Subcutaneous abdominal adipose tissue (tissue), 5 donors: Measurements from ENCODE around the gene PNPLA1.
"Not testable (repeated sequence)": the region's sequence is repeated elsewhere in the genome, so short reads cannot be mapped to it uniquely, and the experiment has no call there.

ENCODE experiments used
- H3K27ac ChIP-seq: one replicate; pipeline ENCODE4 v1.7.0; 2013; ENCODE audit warnings: low read depth, mild to moderate bottlenecking, inconsistent platforms, low read length, moderate library complexity
- H3K27me3 ChIP-seq, 5 donors: one replicate each; pipeline ENCODE4 v1.7.0; 2013; ENCODE audit warnings: low read length in 5 of 5, inconsistent platforms in 1 of 5; ENCODE audit not compliant: control insufficient read depth in 5 of 5, insufficient read depth in 4 of 5
- H3K36me3 ChIP-seq, 5 donors: one replicate each; pipeline ENCODE4 v1.7.0; 2013; ENCODE audit warnings: low read length in 5 of 5; ENCODE audit not compliant: control insufficient read depth in 5 of 5, insufficient read depth in 5 of 5
- H3K4me1 ChIP-seq, 5 donors: one replicate each; pipeline ENCODE4 v1.7.0; 2013; ENCODE audit warnings: low read length in 5 of 5, mild to moderate bottlenecking in 3 of 5, moderate library complexity in 1 of 5; ENCODE audit not compliant: control insufficient read depth in 5 of 5, insufficient read depth in 5 of 5
- H3K4me3 ChIP-seq, 5 donors: one replicate each; pipeline ENCODE4 v1.7.0; 2013; ENCODE audit warnings: low read length in 5 of 5, low read depth in 1 of 5
- H3K9ac ChIP-seq, 5 donors: one replicate each; pipeline ENCODE4 v1.7.0; 2013; ENCODE audit warnings: low read length in 5 of 5, mild to moderate bottlenecking in 4 of 5, moderate library complexity in 3 of 5
- H3K9me3 ChIP-seq, 5 donors: one replicate each; pipeline ENCODE4 v1.7.0; 2013; ENCODE audit warnings: low read length in 5 of 5; ENCODE audit not compliant: control insufficient read depth in 5 of 5
- donor health status: healthy.
- donor health status: healthy.
- donor health status: healthy.
- donor health status: healthy.
- donor health status: healthy.

Gene PNPLA1

DNA sequence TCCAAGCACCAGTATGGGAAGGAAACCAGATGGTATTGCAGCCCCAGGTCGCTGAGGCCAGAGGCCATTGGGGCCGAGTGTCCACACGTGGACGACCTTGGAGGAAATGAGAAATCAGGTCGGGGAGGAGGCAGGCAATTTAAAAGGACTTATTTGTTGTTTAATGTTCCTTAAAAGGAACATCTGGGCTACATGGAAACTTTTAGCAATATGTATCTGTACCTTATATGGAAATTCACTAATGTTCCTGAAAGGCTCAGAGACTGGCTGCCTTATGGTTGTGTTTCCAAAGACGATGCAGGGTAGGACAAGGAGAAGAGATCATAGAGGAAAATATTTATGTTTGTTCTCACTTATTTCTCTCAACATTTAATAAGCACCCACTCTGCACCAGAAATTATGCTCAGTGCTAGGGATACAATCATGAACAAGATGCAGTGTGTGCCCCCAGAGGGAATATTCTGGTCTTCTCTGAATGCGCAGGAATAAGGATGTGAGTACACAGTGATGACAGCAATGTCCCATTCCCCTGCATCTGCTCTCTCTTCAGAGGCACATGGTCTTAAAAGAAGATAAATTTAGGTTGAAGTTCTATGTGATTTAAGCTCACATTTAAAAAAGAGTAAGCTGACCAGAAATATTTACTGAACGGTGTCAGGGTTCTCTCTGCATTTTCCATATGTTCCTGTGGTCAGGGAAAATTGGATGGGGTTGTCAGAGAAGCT, 63.5 kb downstream of the PNPLA1 start:
- no peaks in the 10 kb centered on the region for H3K9me3 ChIP-seq
- no peak overlapping the region for H3K27ac ChIP-seq
- no peak overlapping the region for H3K9ac ChIP-seq
- no peak overlapping the region for H3K4me3 ChIP-seq
- peaks cover 0 to 7% (median 6%) of the 10 kb centered on the region in 5 donors for H3K4me1 ChIP-seq
- H3K27me3 ChIP-seq: peaks cover 24 to 60% (median 44%) of the 10 kb centered on the region in 5 donors
- no peaks in the 10 kb centered on the region for H3K36me3 ChIP-seq

- Histone ChIP-seq H3K4me3 (no peak overlapping the region), H3K27me3 (peaks cover 19 to 55% (median 44%) of the 10 kb centered on the region in 5 donors), H3K36me3 (no peaks in the 10 kb centered on the region), H3K9ac (no peak overlapping the region), H3K27ac (no peak overlapping the region), H3K4me1 (peaks cover 0 to 7% (median 6%) of the 10 kb centered on the region in 5 donors), H3K9me3 (no peaks in the 10 kb centered on the region)
These were observed 64.3 kb downstream of the PNPLA1 start for GRCh38 chr6:36333931-36334725.

- no peaks in the 10 kb centered on the region for H3K9me3 ChIP-seq
- peaks cover 19 to 50% (median 42%) of the 10 kb centered on the region in 5 donors for H3K27me3 ChIP-seq
- no peak overlapping the region for H3K4me3 ChIP-seq
- no peak overlapping the region for H3K27ac ChIP-seq
- no peak overlapping the region for H3K9ac ChIP-seq
- H3K36me3 ChIP-seq: no peaks in the 10 kb centered on the region
- peaks cover 0 to 7% (median 6%) of the 10 kb centered on the region in 5 donors for H3K4me1 ChIP-seq
These were observed 65.1 kb downstream of the PNPLA1 start for GRCh38 chr6:36334832-36335459.

GRCh38 chr6:36335465-36336207, 65.8 kb downstream of the PNPLA1 start:
- Histone ChIP-seq H3K4me3 (no peak overlapping the region), H3K9ac (no peak overlapping the region), H3K27ac (no peak overlapping the region), H3K36me3 (no peaks in the 10 kb centered on the region), H3K4me1 (peaks cover 0 to 11% (median 7%) of the 10 kb centered on the region in 5 donors), H3K9me3 (no peaks in the 10 kb centered on the region), H3K27me3 (peaks cover 19 to 52% (median 36%) of the 10 kb centered on the region in 5 donors)

- H3K4me3 ChIP-seq: no peak overlapping the region
- H3K27ac ChIP-seq: no peak overlapping the region
- no peak overlapping the region for H3K9ac ChIP-seq
- H3K9me3 ChIP-seq: no peaks in the 10 kb centered on the region
- H3K36me3 ChIP-seq: no peaks in the 10 kb centered on the region
- H3K27me3 ChIP-seq: peaks cover 19 to 49% (median 36%) of the 10 kb centered on the region in 5 donors
- H3K4me1 ChIP-seq: peaks cover 2 to 16% (median 12%) of the 10 kb centered on the region in 5 donors
These were observed 66.4 kb downstream of the PNPLA1 start for GRCh38 chr6:36336208-36336710.

GRCh38 chr6:36336779-36337241, 67.0 kb downstream of the PNPLA1 start, which contains the start of gene BNIP5:
BNIP5 (minus strand) TSS chr6:36336888; CDS start chr6:36330690, 6,198 bp downstream.
- peaks cover 19 to 50% (median 36%) of the 10 kb centered on the region in 5 donors for H3K27me3 ChIP-seq
- H3K4me3 ChIP-seq: no peak within 1 kb of the TSS
- no peak within 1 kb of the TSS for H3K9ac ChIP-seq
- no peaks in the 10 kb centered on the region for H3K9me3 ChIP-seq
- no peaks in the 10 kb centered on the region for H3K36me3 ChIP-seq
- no peak within 1 kb of the TSS for H3K27ac ChIP-seq
- peaks cover 2 to 16% (median 12%) of the 10 kb centered on the region in 5 donors for H3K4me1 ChIP-seq

- no peak overlapping the region for H3K4me3 ChIP-seq
- H3K36me3 ChIP-seq: no peaks in the 10 kb centered on the region
- no peak overlapping the region for H3K27ac ChIP-seq
- peaks cover 2 to 16% (median 12%) of the 10 kb centered on the region in 5 donors for H3K4me1 ChIP-seq
- peaks cover 18 to 51% (median 30%) of the 10 kb centered on the region in 5 donors for H3K27me3 ChIP-seq
- H3K9ac ChIP-seq: no peak overlapping the region
- H3K9me3 ChIP-seq: no peaks in the 10 kb centered on the region
These were observed 68.0 kb downstream of the PNPLA1 start for GRCh38 chr6:36337814-36338213.

DNA sequence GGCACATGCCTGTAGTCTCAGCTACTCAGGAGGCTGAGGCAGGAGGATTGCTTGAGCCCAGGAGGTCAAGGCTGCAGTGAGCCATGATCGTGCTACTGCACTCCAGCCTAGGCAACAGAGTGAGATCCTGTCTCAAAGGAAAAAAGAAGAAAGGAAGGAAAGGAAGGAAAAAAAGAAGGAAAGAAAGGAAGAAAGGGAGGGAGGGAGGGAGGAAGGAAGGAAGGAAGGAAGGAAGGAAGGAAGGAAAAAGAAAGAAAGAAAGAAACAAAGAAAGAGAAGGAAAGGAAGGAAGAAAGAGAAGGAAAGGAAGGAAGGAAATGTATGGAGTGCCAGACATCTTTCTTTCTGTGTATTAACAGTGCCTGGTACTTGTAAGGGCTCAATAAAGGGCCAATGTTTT, 68.4 kb downstream of the PNPLA1 start:
- peaks cover 2 to 16% (median 12%) of the 10 kb centered on the region in 5 donors for H3K4me1 ChIP-seq

GRCh38 chr6:36339146-36339545, 69.3 kb downstream of the PNPLA1 start:
- Histone ChIP-seq H3K27me3 (peaks cover 6 to 39% (median 19%) of the 10 kb centered on the region in 5 donors), H3K36me3 (no peaks in the 10 kb centered on the region), H3K9ac (no peak overlapping the region), H3K9me3 (no peaks in the 10 kb centered on the region), H3K4me3 (no peak overlapping the region), H3K27ac (no peak overlapping the region), H3K4me1 (peaks cover 2 to 12% (median 9%) of the 10 kb centered on the region in 5 donors)

More for the DNA sequence above, 68.4 kb downstream of the PNPLA1 start:
- H3K9ac ChIP-seq, H3K36me3 ChIP-seq, H3K4me3 ChIP-seq, H3K9me3 ChIP-seq, H3K27ac ChIP-seq: not testable (repeated sequence)
- peaks cover 14 to 48% (median 26%) of the 10 kb centered on the region in 5 donors for H3K27me3 ChIP-seq
